ENCODE data around the gene PAX8. TPM values are rescaled to one million over a fixed set of nuclear protein-coding genes. Genes with fewer than 3 reads are reported as not detected.

PAX8 gene
- total RNA-seq, 1 donor, result 0.31 TPM

DNA sequence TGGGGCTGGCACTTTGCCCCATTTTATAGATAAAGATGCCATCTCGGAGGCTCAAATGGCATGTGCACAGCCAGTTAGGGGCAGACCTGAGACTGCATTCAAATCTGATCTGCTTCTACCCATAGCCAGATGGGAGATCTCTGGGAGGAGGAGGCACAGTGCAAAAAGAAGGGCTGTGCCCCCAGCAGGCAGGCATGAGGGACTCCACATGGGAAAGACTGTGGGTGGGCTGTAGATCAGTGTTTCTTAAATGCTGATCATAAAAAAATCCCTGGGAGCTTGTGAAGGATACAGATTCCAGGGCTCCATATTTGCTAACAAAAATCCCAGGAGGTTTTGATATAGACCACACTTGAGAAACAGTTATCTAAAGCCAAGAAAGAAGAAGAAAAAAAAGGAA, 15.2 kb downstream of the PAX8 start:
- peaks cover 19% of the 10 kb centered on the region for H3K4me1 ChIP-seq (ENCODE audit: insufficient read depth, low read length)
- H3K9me3 ChIP-seq (ENCODE audit: low read depth, low read length), result no peaks in the 10 kb centered on the region
- no peaks in the 10 kb centered on the region for H3K27me3 ChIP-seq (ENCODE audit: insufficient read depth, low read length)
- H3K4me3 ChIP-seq (ENCODE audit: low read length), result no peak overlapping the region

DNA sequence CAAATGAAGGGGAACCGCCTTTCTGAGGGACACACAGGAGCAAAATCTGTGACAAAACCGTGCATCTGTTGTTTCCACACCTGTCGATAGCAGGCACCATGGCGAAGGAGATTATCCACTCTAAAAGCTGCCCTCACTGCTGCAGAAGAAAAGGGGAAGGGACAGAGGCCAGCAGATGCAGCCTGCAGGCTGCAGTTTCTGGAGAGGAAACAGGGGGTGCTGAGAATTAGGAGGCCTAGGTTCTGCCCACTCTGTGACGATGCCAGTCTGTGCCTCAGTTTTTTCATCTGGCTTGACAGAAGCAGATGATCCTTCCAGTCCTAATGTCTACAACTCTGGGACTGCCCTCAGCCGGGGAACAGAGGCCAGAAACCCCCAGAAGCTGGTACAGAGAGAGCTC, 17.7 kb downstream of the PAX8 start:
- Histone ChIP-seq H3K27me3 (ENCODE audit: insufficient read depth, low read length) (no peaks in the 10 kb centered on the region), H3K9me3 (ENCODE audit: low read depth, low read length) (no peaks in the 10 kb centered on the region), H3K4me1 (ENCODE audit: insufficient read depth, low read length) (peaks cover 42% of the 10 kb centered on the region), H3K4me3 (ENCODE audit: low read length) (no peak overlapping the region)

DNA sequence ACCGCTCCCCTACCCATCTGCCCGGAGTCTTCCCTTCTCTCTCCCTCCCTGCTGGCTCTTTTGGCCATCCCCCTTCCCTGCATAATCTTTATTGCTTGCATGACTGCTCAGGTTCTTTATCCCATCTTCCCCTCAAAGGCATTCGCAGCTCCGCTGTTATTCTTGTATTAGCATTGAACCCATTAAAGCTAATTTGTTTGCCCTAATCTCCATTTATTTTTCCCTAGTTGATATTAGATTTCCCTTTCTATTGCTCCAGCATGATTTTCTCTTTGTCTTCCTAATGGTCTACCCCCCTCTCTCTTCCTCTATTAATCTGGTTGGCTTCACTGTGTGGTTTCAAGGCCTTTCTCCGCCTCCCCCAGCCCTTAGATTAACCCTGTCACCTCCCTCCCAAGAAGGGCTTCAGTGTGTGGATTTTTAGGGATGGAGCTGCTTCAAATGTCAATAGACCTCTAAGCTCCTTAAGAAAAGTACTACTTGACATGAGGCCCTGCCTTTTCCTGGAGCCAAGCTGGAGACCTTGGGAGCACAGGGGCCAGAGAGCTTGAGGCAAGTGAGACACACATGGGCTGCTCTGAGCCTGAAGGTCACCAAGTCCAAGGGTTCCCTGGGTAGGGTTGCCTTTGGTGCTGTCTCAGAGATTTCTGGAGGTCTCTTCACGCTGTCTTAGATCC, 20.1 kb downstream of the PAX8 start:
- peaks cover 45% of the 10 kb centered on the region for H3K4me1 ChIP-seq (ENCODE audit: insufficient read depth, low read length)
- H3K27me3 ChIP-seq (ENCODE audit: insufficient read depth, low read length), result no peaks in the 10 kb centered on the region
- H3K9me3 ChIP-seq (ENCODE audit: low read depth, low read length), result no peaks in the 10 kb centered on the region
- no peak overlapping the region for H3K4me3 ChIP-seq (ENCODE audit: low read length)

DNA sequence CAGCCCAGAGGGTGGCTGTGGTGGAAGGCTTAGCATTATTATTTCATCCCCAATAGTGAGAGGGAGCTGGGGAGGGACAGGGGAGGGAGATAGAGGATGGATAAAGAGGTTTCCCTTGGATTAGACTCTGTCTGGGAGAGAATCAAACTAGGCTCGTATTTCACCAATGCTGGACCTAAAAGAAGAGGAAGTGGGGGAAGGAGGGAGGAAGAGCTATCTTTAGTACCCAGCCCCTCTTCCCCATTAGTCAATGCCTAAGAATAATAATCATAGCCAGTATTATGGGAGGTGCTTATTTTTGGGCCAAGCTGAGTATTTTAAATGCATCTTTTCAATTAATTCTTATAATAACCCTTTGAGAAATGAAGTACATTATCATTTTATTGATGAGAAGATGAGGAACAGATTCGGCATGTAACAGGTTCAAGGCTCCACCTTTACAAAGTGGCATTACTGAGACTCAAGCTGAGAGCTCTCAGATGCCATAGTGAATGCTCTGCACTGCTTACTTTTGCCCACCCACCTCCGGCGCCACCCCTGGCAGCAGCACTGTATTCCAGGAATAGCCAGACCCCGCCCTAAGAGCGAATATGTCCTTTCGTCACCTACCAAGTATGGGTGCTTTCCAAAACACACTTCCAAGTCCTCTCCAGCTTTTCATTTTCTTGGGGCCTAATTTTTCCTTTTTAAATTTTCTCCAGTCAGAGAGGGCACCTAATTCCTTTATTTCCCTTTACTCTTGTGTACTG, 21.0 kb downstream of the PAX8 start:
- Histone ChIP-seq H3K9me3 (ENCODE audit: low read depth, low read length) (no peaks in the 10 kb centered on the region), H3K27me3 (ENCODE audit: insufficient read depth, low read length) (no peaks in the 10 kb centered on the region), H3K4me1 (ENCODE audit: insufficient read depth, low read length) (peaks cover 54% of the 10 kb centered on the region), H3K4me3 (ENCODE audit: low read length) (no peak overlapping the region)

DNA sequence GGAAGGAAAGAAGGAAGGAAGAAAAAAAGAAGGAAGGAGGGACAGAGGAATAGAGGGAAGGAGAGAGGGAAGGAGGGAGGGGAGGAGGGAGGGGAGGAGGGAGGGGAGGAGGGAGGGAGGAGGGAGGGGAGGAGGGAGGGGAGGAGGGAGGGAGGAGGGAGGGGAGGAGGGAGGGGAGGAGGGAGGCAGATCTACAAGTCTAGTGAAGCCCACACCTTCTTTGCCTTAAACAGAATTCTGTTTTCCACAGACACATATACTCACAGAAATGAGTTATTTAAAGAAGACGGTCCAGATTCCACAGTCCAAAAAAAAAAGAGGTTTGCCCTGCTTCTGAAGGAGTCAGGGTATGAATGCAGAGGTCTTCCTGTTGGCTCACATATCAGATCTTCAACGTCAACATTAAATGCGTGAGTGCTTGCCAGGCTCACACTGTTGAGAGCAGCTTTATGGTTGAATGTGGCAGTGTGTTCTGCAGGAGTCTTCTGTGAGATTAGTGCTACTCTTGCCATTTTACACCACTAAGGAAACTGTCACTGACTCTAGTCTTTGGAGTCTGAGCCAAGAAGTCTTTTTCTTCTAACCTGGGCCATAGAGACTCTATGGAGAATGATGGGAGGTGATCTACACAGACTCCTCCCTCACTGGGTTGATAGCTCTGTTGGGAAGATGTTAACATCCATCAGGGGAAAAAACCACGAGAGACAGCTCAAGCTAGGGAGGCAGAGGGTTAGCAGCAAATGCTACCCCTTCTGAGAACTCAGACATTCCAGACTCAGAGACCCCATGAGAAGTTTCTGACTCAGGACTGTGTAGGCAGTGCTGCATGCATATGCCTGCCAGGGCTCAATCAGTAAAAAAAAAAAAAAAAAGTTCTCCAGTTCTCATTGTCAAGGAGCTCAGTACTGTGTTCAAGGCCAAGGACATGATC, 23.3 kb downstream of the PAX8 start:
- Histone ChIP-seq H3K4me3 (ENCODE audit: low read length) (no peak overlapping the region), H3K9me3 (ENCODE audit: low read depth, low read length) (no peaks in the 10 kb centered on the region), H3K27me3 (ENCODE audit: insufficient read depth, low read length) (no peaks in the 10 kb centered on the region), H3K4me1 (ENCODE audit: insufficient read depth, low read length) (peaks cover 57% of the 10 kb centered on the region)

DNA sequence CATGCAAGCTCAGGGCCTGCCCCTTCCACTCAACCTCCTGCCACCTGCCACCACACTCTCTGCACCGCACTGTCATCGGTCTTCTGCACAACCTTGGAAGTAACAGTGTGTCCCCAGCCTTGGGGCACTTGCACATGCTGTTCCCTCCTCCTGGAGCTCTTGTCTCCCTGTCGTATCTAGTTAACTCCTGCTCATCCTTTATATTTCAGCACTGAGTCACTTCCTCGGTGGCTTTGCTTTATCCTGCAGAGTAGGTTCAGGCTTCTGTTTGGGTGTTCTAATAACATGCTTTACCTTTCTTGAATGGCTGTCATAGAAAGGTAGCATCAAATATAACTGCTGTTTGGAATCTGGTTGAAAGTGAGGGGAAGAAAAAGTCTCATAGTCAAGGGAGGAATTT, 25.3 kb downstream of the PAX8 start:
- no peaks in the 10 kb centered on the region for H3K27me3 ChIP-seq (ENCODE audit: insufficient read depth, low read length)

DNA sequence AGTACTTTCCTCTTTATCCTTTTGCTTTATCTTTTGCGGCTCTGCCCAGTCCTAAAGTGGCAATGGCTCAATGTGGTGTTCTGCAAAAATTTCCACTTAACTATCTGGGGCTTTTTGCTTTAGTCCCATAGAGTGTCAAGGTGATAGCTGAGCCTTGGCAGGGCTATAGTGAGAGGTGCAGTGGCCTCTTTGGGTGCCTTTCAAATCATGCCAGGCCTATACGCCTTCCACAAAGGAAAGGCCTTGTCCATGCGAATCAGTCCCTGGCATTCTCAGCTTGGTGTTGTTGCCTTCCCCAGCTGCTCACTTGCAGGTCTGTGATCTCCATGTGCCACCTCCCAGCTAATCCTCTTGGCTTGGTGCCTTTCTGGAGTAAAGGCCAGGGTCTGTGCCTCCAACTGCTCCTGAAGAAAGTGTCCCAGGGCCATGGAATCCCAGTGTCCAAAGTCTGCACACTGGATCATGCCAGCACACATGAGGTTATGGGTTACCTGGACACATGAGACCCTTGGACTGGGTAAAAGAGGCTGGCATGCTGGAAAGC, 26.6 kb downstream of the PAX8 start:
- Histone ChIP-seq H3K4me1 (ENCODE audit: insufficient read depth, low read length) (peaks cover 43% of the 10 kb centered on the region), H3K9me3 (ENCODE audit: low read depth, low read length) (no peaks in the 10 kb centered on the region), H3K27me3 (ENCODE audit: insufficient read depth, low read length) (no peaks in the 10 kb centered on the region), H3K4me3 (ENCODE audit: low read length) (no peak overlapping the region)

More for the DNA sequence above, 25.3 kb downstream of the PAX8 start:
- Histone ChIP-seq H3K4me3 (ENCODE audit: low read length) (no peak overlapping the region), H3K4me1 (ENCODE audit: insufficient read depth, low read length) (peaks cover 56% of the 10 kb centered on the region), H3K9me3 (ENCODE audit: low read depth, low read length) (no peaks in the 10 kb centered on the region)

DNA sequence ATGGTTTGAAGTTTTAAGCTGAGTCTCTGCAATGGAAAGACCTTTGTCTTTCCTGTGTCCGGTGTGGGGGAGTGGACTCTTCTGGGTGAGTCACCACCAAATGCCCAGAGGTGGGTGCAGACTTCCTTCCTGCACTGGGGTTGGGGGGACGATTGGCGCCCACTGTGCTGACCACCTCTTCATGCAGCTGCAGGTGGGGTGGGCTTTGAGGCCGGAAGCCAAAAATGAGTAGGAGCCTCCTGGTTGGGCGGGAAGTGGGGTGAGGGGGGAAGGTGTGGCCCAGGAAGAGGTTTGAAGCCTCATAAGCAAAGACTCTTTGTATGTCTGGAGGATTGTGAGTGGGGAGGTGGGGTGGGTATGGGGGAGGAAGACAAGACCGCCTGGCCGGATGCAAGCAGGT, 27.6 kb downstream of the PAX8 start:
- Histone ChIP-seq H3K9me3 (ENCODE audit: low read depth, low read length) (no peaks in the 10 kb centered on the region), H3K4me1 (ENCODE audit: insufficient read depth, low read length) (peaks cover 36% of the 10 kb centered on the region), H3K27me3 (ENCODE audit: insufficient read depth, low read length) (no peaks in the 10 kb centered on the region), H3K4me3 (ENCODE audit: low read length) (no peak overlapping the region)

DNA sequence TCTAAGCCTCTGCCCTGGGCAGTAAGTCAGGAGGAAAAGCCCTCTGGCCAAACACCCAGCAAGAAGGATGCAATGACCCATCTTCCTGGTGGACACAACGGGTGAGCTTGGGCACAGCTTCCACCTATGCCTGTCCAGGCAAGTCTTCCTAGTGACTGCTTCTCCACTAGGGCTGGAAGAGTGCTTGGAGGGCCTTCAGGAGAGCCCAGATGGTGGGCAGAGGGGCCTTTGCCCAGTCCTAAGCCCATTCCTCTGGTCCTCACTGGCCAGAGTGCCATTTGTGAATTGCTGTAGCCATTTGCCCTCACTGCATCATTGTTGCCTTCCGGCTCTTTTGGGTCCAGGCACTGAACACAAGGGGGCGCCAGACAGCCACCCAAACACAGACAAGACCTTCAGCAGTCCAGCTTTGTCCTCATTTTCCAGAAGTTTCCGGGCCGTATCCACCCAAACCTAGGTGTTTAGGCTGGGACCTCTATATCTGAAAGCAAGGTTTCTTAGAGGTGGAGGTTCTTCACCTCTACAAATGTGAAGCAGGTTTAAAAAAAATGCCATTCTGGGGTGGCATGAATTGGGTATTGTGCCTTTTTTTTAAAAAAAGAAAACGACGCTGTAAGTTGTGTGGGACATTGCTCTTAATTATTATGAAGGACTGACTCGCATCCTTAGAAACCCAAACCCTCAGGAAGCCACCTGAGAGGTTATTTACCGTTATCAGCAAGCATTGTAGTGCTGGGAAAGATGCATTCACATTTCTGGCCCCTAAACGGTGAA, 29.5 kb downstream of the PAX8 start:
- Histone ChIP-seq H3K9me3 (ENCODE audit: low read depth, low read length) (no peaks in the 10 kb centered on the region), H3K4me1 (ENCODE audit: insufficient read depth, low read length) (peaks cover 31% of the 10 kb centered on the region), H3K27me3 (ENCODE audit: insufficient read depth, low read length) (no peaks in the 10 kb centered on the region), H3K4me3 (ENCODE audit: low read length) (no peak overlapping the region)

DNA sequence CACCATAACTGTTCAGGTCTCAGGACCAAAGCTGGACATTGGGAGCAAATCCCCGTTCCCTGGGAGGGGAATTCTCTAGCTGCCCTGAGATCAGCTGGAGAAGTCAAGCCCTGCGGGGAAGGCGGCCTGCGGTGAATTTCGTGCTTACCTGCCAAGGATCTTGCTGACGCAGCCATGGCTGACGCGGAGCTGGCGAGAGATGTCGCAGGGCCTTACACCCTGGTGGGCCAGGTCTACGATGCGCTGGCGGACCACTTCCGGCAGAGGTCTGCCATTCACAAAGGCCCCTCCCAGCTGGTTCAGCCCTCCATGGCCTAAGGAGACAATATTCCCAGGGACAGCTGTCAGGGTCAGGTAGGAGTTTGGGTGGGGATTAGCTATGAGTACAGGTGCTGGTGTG, 32.1 kb downstream of the PAX8 start:
- Histone ChIP-seq H3K9me3 (ENCODE audit: low read depth, low read length) (no peaks in the 10 kb centered on the region), H3K4me3 (ENCODE audit: low read length) (no peak overlapping the region), H3K4me1 (ENCODE audit: insufficient read depth, low read length) (peaks cover 12% of the 10 kb centered on the region), H3K27me3 (ENCODE audit: insufficient read depth, low read length) (no peaks in the 10 kb centered on the region)

DNA sequence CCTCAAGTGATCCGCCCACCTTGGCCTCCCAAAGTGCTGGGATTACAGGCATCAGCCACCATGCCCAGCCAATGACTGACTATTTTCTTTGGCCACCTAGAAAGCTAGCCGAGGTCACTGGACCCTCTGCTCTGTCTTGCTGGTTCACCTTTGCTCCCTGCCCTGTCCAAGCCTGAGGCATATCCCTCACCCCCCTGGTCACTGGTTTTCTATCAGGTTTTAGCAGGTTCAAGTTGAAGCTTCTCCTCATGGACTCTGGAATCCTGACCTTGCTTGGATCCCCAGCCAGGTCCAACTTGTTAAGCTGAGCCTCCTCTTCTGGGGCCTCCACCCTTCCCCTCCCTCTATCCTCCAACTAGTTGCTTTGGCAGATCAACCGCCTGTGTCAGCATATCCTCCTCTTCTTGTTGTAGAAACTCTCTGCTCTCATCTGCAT, 33.4 kb downstream of the PAX8 start:
- no peaks in the 10 kb centered on the region for H3K9me3 ChIP-seq (ENCODE audit: low read depth, low read length)
- H3K27me3 ChIP-seq (ENCODE audit: insufficient read depth, low read length), result no peaks in the 10 kb centered on the region
- H3K4me3 ChIP-seq (ENCODE audit: low read length), result no peak overlapping the region
- H3K4me1 ChIP-seq (ENCODE audit: insufficient read depth, low read length), result peaks cover 10% of the 10 kb centered on the region

DNA sequence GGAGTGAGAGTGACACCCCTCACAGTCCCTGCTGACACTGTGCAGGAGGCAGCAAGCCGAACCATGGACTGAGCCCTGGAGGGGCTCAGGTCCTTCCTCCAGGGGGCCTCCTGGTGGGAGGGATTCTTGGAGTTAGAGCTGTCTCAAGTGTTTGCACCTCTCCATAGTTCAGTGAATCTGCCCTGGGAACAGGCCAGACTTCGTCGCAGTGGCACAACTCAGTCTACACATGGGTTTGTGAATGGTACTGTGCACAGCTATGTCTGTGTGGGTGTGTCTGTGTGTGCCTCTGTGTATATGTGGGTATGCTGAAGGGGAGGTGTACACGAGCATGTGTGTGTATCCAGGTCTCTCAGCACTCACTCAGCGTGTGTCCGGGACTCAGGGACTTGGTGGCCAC, 36.4 kb downstream of the PAX8 start:
- peaks cover 13% of the 10 kb centered on the region for H3K4me1 ChIP-seq (ENCODE audit: insufficient read depth, low read length)
- no peaks in the 10 kb centered on the region for H3K9me3 ChIP-seq (ENCODE audit: low read depth, low read length)
- H3K4me3 ChIP-seq (ENCODE audit: low read length), result no peak overlapping the region
- H3K27me3 ChIP-seq (ENCODE audit: insufficient read depth, low read length), result no peaks in the 10 kb centered on the region

DNA sequence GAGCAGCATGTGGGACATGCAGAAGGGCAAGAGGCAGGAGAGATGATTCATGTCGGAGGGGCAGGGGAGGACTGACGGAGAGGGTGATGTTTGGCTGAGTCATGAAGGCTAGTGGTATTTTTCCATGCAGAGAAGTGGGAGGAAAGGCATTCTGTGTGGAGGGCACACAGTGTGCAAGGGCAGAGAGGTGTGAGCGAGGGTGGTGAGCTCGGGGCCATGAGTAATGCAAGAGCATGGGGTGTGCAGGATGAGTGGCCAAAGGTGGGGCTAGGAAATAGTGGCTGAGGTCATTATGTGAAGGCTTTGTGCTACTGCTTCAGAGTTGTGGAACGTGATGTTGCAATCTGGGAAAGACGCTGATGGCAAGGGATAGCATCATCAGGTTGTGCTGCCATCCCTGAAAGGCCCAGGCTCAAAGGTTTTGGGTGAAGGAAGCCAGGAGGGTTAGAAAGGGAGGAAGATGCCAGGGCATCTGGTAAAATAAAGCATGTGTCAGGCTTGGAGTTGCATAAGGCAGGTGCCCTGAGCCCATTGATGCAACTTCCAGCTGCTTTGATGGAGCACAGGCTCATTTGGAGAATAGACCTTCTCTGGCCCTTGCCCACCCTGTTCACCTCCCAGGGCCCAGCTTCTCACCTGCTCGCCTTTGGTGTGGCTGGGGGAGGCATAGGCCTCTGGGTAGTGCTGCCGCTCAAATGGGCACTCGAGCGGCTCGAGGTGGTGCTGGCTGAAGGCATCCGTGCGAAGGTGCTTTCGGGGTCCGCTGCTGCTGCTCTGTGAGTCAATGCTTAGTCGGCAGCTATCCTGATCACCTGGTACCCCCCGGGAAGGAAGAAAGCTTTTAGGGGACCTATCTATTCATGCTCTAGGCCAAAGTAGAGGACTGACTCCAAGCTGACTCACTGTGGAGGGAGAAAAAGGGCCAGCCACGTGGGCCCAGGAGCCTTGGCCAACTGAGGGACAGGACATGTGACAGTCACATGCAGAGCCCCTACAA, 37.5 kb downstream of the PAX8 start:
- H3K4me3 ChIP-seq (ENCODE audit: low read length), result no peak overlapping the region
- no peaks in the 10 kb centered on the region for H3K27me3 ChIP-seq (ENCODE audit: insufficient read depth, low read length)
- H3K4me1 ChIP-seq (ENCODE audit: insufficient read depth, low read length), result peaks cover 13% of the 10 kb centered on the region
- H3K9me3 ChIP-seq (ENCODE audit: low read depth, low read length), result no peaks in the 10 kb centered on the region
